ENCODE data around the gene ULK1. TPM values are rescaled to one million over a fixed set of nuclear protein-coding genes. Genes with fewer than 3 reads are reported as not detected.

The ULK1 gene
- total RNA-seq: 26.2 and 51.8 TPM in 2 replicates

GRCh38 chr12:131894313-131894860 lies at the start of gene ULK1:
TSS of gene ULK1 (plus strand) at chr12:131894622. CDS start at chr12:131895002, 380 bp downstream.

GRCh38 chr12:131928711-131929580 lies 34.5 kb downstream of the ULK1 start, which contains the start of gene PUS1:
TSS of gene PUS1 (plus strand) at chr12:131929276. CDS start at chr12:131929723, 447 bp downstream.

GRCh38 chr12:131949431-131950181 lies 55.2 kb downstream of the ULK1 start, which contains the start of gene EP400:
TSS of gene EP400 (plus strand) at chr12:131949942. CDS start at chr12:131960620, 10,678 bp downstream.

Small RNA genes lying within 50 kb of the gene (small RNA-seq; reads per million reads assigned to genes)
- gene AC131009.3: not detected

Other genes starting within 250 kb of the ULK1 start
- gene SFSWAP, start 183.5 kb upstream of the ULK1 start, total RNA-seq: 27.5 and 29.2 TPM in 2 replicates
- 1.2 and 2.0 TPM in 2 replicates for gene MMP17, start 66.2 kb upstream of the ULK1 start, total RNA-seq
- 5.5 and 5.7 TPM in 2 replicates for gene PUS1, start 34.7 kb downstream of the ULK1 start, total RNA-seq
- gene EP400, start 55.3 kb downstream of the ULK1 start, total RNA-seq: 13.0 and 14.9 TPM in 2 replicates
- 8.2 and 9.5 TPM in 2 replicates for gene DDX51, start 249.7 kb downstream of the ULK1 start, total RNA-seq
- gene NOC4L, start 249.8 kb downstream of the ULK1 start, total RNA-seq: 7.5 and 20.4 TPM in 2 replicates

All from placental epithelial cell (primary cell).